NB4 (cell line): ENCODE measurements around the gene STAMBPL1.

ENCODE experiments used
- DNase-seq: peaks from one replicate; pipeline ENCODE4 v3.0.0; 2010; ENCODE audit warnings: low read depth
- H3K4me3 ChIP-seq: one replicate; pipeline ENCODE4 v1.5.1; 2011; ENCODE audit warnings: mild to moderate bottlenecking, low read depth, low read length, moderate library complexity
- CTCF ChIP-seq: IDR thresholded peaks from one replicate; pipeline ENCODE4 v1.5.1; 2012; ENCODE audit warnings: low read depth, low read length
- MYC ChIP-seq: IDR thresholded peaks from 2 replicates; pipeline ENCODE4 v1.6.1; 2011; ENCODE audit warnings: low read depth, low read length
- POLR2A ChIP-seq: IDR thresholded peaks from 2 replicates; pipeline ENCODE4 v1.6.1; 2011; ENCODE audit warnings: mild to moderate bottlenecking; ENCODE audit not compliant: insufficient read length; ENCODE audit errors: extremely low read depth
- TF ChIP-seq, protein P1 (sequence below): IDR thresholded peaks from 2 replicates; pipeline ENCODE4 v1.6.1; 2011; ENCODE audit warnings: low read depth, low read length

The STAMBPL1 gene

GRCh38 chr10:88841316-88842111, 38.5 kb upstream of the STAMBPL1 start:
- no peak overlapping the region for H3K4me3 ChIP-seq
- DNase-seq, result peak; percentile 33
- TF ChIP-seq POLR2A (no peak), MYC (no peak), CTCF (no peak)
- TF ChIP-seq, protein P1, sequence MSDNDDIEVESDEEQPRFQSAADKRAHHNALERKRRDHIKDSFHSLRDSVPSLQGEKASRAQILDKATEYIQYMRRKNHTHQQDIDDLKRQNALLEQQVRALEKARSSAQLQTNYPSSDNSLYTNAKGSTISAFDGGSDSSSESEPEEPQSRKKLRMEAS, result no peak

- TF ChIP-seq CTCF (no peak), MYC (no peak), POLR2A (no peak)
- TF ChIP-seq, protein P1, result no peak
- H3K4me3 ChIP-seq, result no peak overlapping the region
- no peak for DNase-seq
Observed at GRCh38 chr10:88843171-88843570, 36.9 kb upstream of the STAMBPL1 start.

- TF ChIP-seq CTCF, result no peak
- no peak for TF ChIP-seq POLR2A
- TF ChIP-seq, protein P1, result no peak
- TF ChIP-seq MYC, result no peak
- peak; percentile 63 for DNase-seq
- H3K4me3 ChIP-seq, result peak overlapping the region; percentile 70
Observed at GRCh38 chr10:88848499-88848898, 31.5 kb upstream of the STAMBPL1 start.

- DNase-seq, result peak; percentile 25
- H3K4me3 ChIP-seq, result peak overlapping the region; percentile 70
- no peak for TF ChIP-seq POLR2A
- TF ChIP-seq, protein P1, result no peak
- TF ChIP-seq MYC, result no peak
- TF ChIP-seq CTCF, result no peak
Observed at GRCh38 chr10:88849234-88849633, 30.8 kb upstream of the STAMBPL1 start.

GRCh38 chr10:88850712-88851111, 29.3 kb upstream of the STAMBPL1 start:
- H3K4me3 ChIP-seq, result peak overlapping the region; percentile 70
- DNase-seq, result no peak
- TF ChIP-seq POLR2A (no peak), MYC (no peak)
- TF ChIP-seq, protein P1, result no peak

- TF ChIP-seq MYC (peak; percentile 74), CTCF (no peak)
- TF ChIP-seq, protein P1, result peak; percentile 80
- DNase-seq, result peak; percentile 96
- peak within 1 kb of the TSS; percentile 70 for H3K4me3 ChIP-seq
Observed at GRCh38 chr10:88851706-88852105, 28.3 kb upstream of the STAMBPL1 start, which contains the start of gene ANKRD22. Gene ANKRD22 (minus strand): TSS chr10:88851844. CDS start chr10:88851607, 237 bp downstream.
